Gastrocnemius medialis (tissue), 4 donors: ENCODE data around the gene USP5. TPM values are rescaled to one million over a fixed set of nuclear protein-coding genes. Genes with fewer than 3 reads are reported as not detected.
A peak's percentile ranks its signal among the peaks of the same experiment; 100 is the strongest.

Experiments
- ATAC-seq, 2 donors: fragments of 150-250 bp; one replicate each; pipeline ENCODE4 v1.9.1; 2016
- DNase-seq, 2 donors: peaks; one replicate each; pipeline ENCODE4 v3.0.0-alpha.2; 2019
- H3K27ac ChIP-seq, 4 donors: fragments of 200-600 bp; sonication (generic); 1 replicate in 1 of 4; 2 replicates in 3 of 4; pipeline ENCODE4 v1.5.1; 2016 to 2018; ENCODE audit warnings: mild to moderate bottlenecking in 2 of 4, moderate library complexity in 1 of 4
- H3K27me3 ChIP-seq, 3 donors: fragments of 200-600 bp; sonication (generic) in 2 of 3; 1 replicate in 1 of 3; 2 replicates in 2 of 3; pipeline versions ENCODE4 v1.5.1 to v1.6.0; 2016 to 2019; ENCODE audit warnings: mild to moderate bottlenecking in 1 of 3, moderate library complexity in 1 of 3
- H3K36me3 ChIP-seq, 2 donors: fragments of 200-600 bp; sonication (generic) in 1 of 2; one replicate each; pipeline ENCODE4 v1.5.1; 2017 to 2018
- H3K4me1 ChIP-seq, 2 donors: fragments of 200-600 bp; sonication (generic) in 1 of 2; one replicate each; pipeline ENCODE4 v1.5.1; 2016 to 2017; ENCODE audit warnings: mild to moderate bottlenecking in 2 of 2
- H3K4me3 ChIP-seq, 4 donors: fragments of 200-600 bp; sonication (generic) in 3 of 4; 1 replicate in 1 of 4; 2 replicates in 3 of 4; pipeline ENCODE4 v1.5.1; 2016 to 2019; ENCODE audit warnings: mild to moderate bottlenecking in 2 of 4
- H3K9me3 ChIP-seq, 3 donors: fragments of 200-600 bp; sonication (generic) in 2 of 3; 1 replicate in 1 of 3; 2 replicates in 2 of 3; pipeline ENCODE4 v1.5.1; 2016 to 2019
- POLR2A ChIP-seq, 2 donors: fragments of 450-650 bp; IDR thresholded peaks; one replicate each; pipeline ENCODE4 v1.6.1; 2017; ENCODE audit warnings: antibody characterized with exemption in 2 of 2, mild to moderate bottlenecking in 2 of 2, moderate library complexity in 2 of 2
- in situ Hi-C, 4 donors: fragments of 200-750 bp; cut with MboI; loops; one replicate each; pipeline versions ENCODE4 v1.15.0 to v1.8.0; 2017; ENCODE audit warnings: low sequenced_read_pairs in 4 of 4
- intact Hi-C: fragments of 100-400 bp; cut with DNase I; formaldehyde crosslinking; loops from one replicate; pipeline ENCODE4 v1.15.1; 2023; ENCODE audit warnings: low total_unique reads
- total RNA-seq, 4 donors: library from RNA; depleted of rRNA; stranded (reverse); fragments of >200 nt; gene quantifications; one replicate each; pipeline versions ENCODE4 v1.1.0 to v1.2.3, GENCODE V29; 2016
- TF ChIP-seq, protein P1 (sequence below), 5 experiments: fragments of 450-650 bp in 3 of 5; fragments of 200-600 bp in 2 of 5; sonication (generic) in 2 of 5; IDR thresholded peaks in 4 of 5; conservative IDR thresholded peaks in 1 of 5; 1 replicate in 4 of 5; 2 replicates in 1 of 5; pipeline ENCODE4 v1.5.1; 2016 to 2019; ENCODE audit warnings: antibody characterized with exemption in 5 of 5, mild to moderate bottlenecking in 3 of 5, moderate library complexity in 3 of 5

USP5 gene
- total RNA-seq, 4 donors from 2014 or later, result 66.4 to 120 (median 74.1) TPM

- TF ChIP-seq, protein P1, sequence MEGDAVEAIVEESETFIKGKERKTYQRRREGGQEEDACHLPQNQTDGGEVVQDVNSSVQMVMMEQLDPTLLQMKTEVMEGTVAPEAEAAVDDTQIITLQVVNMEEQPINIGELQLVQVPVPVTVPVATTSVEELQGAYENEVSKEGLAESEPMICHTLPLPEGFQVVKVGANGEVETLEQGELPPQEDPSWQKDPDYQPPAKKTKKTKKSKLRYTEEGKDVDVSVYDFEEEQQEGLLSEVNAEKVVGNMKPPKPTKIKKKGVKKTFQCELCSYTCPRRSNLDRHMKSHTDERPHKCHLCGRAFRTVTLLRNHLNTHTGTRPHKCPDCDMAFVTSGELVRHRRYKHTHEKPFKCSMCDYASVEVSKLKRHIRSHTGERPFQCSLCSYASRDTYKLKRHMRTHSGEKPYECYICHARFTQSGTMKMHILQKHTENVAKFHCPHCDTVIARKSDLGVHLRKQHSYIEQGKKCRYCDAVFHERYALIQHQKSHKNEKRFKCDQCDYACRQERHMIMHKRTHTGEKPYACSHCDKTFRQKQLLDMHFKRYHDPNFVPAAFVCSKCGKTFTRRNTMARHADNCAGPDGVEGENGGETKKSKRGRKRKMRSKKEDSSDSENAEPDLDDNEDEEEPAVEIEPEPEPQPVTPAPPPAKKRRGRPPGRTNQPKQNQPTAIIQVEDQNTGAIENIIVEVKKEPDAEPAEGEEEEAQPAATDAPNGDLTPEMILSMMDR (IDR thresholded peaks at IDR 0.05 in 4 of 5, conservative IDR thresholded peaks at IDR 0.05 in 1 of 5), result no peak
- TF ChIP-seq POLR2A (IDR thresholded peaks at IDR 0.05), result no peak
- Histone ChIP-seq H3K4me1 (peaks cover 3 to 6% of the 10 kb centered on the region in 2 donors), H3K27me3 (peaks cover 25 to 58% (median 42%) of the 10 kb centered on the region in 3 donors), H3K4me3 (peak overlapping the region in 2 of 4 donors; percentile 34 to 50), H3K27ac (no peak overlapping the region), H3K9me3 (no peaks in the 10 kb centered on the region), H3K36me3 (no peaks in the 10 kb centered on the region)
- intact Hi-C loops, result no loop called here
- DNase-seq (no peak), ATAC-seq (no peak)
- in situ Hi-C loops, result no loop called here
Measured at GRCh38 chr12:6822426-6823135, 29.4 kb upstream of the USP5 start.

DNA sequence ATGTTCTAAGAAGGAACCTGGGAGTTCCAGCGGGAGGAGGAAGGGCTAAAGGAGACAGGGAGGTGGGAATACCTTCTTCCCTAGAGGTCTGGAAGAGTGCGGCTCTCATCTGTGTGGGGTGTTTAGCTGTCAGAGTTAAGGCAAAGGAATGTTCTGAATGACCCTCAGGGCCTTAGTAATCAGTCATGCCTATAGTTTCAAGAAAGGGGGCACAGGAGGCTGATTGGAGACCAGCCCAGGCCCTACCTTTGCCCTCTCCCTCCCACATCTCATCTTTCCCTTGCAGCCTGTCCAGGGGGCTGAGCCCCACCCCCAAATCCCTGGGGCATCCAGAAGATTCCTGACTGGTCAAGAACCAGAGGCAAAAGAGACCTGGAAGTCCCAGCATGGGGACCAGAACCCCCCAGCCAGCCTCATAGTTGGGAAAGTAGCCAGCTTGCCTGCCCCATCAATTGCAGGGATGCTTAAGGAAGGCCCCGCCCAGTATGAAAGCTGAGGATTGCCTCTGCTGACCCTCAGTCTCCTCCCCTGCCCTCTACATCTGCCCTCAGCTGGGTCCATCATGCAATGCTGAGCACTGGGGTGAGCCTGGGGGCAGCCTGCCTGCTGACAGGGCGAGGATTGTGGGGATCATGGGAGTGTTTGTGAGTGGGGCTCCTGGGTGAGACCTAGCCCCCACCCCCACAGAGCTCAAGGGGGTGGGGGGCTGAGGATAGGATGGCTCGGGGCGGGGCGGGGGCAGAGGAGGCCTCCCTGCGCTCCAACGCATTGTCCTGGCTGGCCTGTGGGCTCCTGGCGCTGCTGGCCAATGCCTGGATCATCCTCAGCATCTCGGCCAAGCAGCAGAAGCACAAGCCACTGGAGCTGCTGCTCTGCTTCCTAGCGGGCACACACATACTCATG, 28.5 kb upstream of the USP5 start:
- ATAC-seq (no peak), DNase-seq (no peak)
- Histone ChIP-seq H3K4me1 (peaks cover 3 to 6% of the 10 kb centered on the region in 2 donors), H3K36me3 (no peaks in the 10 kb centered on the region), H3K4me3 (no peak overlapping the region), H3K9me3 (no peaks in the 10 kb centered on the region), H3K27me3 (peaks cover 25 to 64% (median 42%) of the 10 kb centered on the region in 3 donors), H3K27ac (no peak overlapping the region)
- in situ Hi-C loops (no loop called here), intact Hi-C loops (no loop called here)
- TF ChIP-seq, protein P1 (IDR thresholded peaks at IDR 0.05 in 4 of 5, conservative IDR thresholded peaks at IDR 0.05 in 1 of 5), result no peak
- TF ChIP-seq POLR2A (IDR thresholded peaks at IDR 0.05), result no peak

GRCh38 chr12:6824085-6824775, 27.7 kb upstream of the USP5 start:
- intact Hi-C loops, result no loop called here
- peaks cover 31 to 70% (median 50%) of the 10 kb centered on the region in 3 donors for H3K27me3 ChIP-seq
- H3K27ac ChIP-seq, result no peak overlapping the region
- ATAC-seq (no peak), DNase-seq (no peak)
- H3K9me3 ChIP-seq, result no peaks in the 10 kb centered on the region
- TF ChIP-seq, protein P1 (IDR thresholded peaks at IDR 0.05 in 4 of 5, conservative IDR thresholded peaks at IDR 0.05 in 1 of 5), result no peak
- no peak for TF ChIP-seq POLR2A (IDR thresholded peaks at IDR 0.05)
- in situ Hi-C loops, result no loop called here
- H3K36me3 ChIP-seq, result no peaks in the 10 kb centered on the region
- peaks cover 3 to 10% of the 10 kb centered on the region in 2 donors for H3K4me1 ChIP-seq
- no peak overlapping the region for H3K4me3 ChIP-seq

DNA sequence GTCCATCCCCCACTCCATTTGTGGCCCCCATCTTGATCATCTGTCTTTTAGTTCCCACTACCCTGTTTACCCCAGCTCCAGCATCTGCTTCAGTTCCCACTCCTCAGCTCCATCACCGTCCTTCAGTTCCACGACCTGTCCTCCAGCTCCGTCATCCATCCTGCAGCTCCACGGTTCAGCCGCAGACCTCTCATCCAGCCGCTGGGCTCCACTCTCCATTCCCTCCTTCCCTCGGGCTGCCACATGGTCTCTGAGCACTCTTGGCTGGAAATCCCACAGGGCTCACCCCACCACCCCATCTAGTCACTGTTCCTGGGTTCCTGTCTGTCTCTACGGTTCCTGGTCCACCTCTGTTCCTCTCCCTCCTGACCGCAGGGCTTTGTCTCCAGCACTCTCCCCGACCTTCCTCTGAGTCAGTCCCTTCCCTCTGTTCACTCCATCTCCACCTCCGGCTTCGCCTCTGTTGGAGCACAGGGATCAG, 27.0 kb upstream of the USP5 start:
- no peak for ATAC-seq
- H3K9me3 ChIP-seq, result no peaks in the 10 kb centered on the region
- H3K27ac ChIP-seq, result no peak overlapping the region
- in situ Hi-C loops (no loop called here), intact Hi-C loops (loop anchor here (1.0 to 5.0 kb wide), 3 partner anchors 73 to 208 kb away; partner anchors contain the start of gene MLF2)
- peaks cover 31 to 75% (median 53%) of the 10 kb centered on the region in 3 donors for H3K27me3 ChIP-seq
- DNase-seq, result no peak
- H3K36me3 ChIP-seq, result no peaks in the 10 kb centered on the region
- H3K4me1 ChIP-seq, result peaks cover 3 to 11% of the 10 kb centered on the region in 2 donors
- TF ChIP-seq, protein P1 (IDR thresholded peaks at IDR 0.05 in 4 of 5, conservative IDR thresholded peaks at IDR 0.05 in 1 of 5), result no peak
- no peak for TF ChIP-seq POLR2A (IDR thresholded peaks at IDR 0.05)
- no peak overlapping the region for H3K4me3 ChIP-seq
